Left cardiac atrium (tissue), 4 donors: ENCODE data around the gene CSMD2. TPM values are rescaled to one million over a fixed set of nuclear protein-coding genes. Genes with fewer than 3 reads are reported as not detected.

Experiments
- ATAC-seq, 2 donors: fragments of 200-7000 bp; cut with Tn5 transposase; one replicate each; pipeline ENCODE4 v1.9.1; 2020; ENCODE audit warnings: mild to moderate bottlenecking in 2 of 2, moderate library complexity in 2 of 2
- DNase-seq: peaks from one replicate; pipeline ENCODE4 v3.0.0-alpha.2; 2020
- intact Hi-C, 2 donors: fragments of 100-400 bp; cut with DNase I; formaldehyde crosslinking; loops; one replicate each; pipeline versions ENCODE4 v1.14.1 to v1.15.1; 2022 to 2023
- total RNA-seq, 2 donors: library from RNA; stranded (reverse); fragmentation: NEBNext Ultra II Directional; extraction: Animal tissue kit (Norgen Biotek cat#: 25700); gene quantifications; one replicate each; pipeline ENCODE4 v1.2.1, GENCODE V29; 2021
- donor health status: DM: no; HTN: yes; CAD: no.
- donor health status: DM: no; HTN: yes; CAD: no; lungs with severe emphysema.
- donor health status: DM: yes; HTN: yes; CAD: no.
- donor health status: Dilated cardiomyopathy.

Gene CSMD2
- total RNA-seq, 2 donors from 2014 or later = 0.29 to 0.58 TPM

DNA sequence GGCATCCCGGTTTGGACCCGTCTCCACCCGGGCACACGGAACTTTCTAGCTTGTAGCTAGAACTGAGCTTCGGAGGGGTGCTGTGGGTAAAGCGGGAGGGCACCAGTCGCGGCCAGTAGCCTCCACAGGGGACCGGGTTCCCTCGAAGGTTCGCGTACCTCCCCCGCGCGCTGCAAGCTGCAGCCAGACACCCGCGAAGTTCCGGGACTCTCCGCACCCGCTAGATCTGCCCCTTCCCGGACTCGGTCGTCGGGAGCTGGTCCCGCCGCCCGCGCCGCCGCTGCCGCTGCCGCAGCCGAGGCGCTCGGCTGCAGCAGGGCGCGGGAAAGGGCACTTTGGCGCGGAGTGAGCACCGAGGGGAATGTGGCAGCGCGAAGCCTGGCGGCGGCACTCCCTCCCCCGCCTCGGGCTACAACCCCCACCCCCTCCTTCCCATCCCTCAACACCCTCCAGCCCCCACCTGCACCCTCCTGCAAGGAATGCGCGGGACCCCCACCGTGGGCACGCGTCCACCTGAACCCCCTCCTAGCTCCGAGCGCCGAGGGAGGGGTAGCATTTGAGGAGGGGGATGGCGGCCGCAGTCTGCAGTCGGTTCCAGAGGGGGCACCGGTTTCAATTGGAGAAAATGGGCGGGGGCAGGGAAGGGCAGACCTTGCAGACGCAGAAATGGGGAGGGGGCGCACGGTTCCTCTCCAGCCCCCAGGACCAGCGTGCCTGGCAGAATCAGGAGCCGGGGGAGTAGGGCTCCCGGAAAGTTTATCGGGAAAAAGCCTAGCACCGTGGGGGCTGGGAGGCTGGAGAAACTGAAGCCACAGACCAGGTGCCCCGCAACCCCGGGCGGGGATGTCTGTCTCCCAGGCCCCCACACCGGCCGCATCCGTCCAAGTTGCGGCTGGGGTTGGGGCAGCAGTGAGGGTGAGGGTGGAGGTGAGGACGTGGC, 968 bp downstream of the CSMD2 start:
- intact Hi-C loops = no loop called here
- DNase-seq (no peak), ATAC-seq (peak; percentile 30 to 35)

DNA sequence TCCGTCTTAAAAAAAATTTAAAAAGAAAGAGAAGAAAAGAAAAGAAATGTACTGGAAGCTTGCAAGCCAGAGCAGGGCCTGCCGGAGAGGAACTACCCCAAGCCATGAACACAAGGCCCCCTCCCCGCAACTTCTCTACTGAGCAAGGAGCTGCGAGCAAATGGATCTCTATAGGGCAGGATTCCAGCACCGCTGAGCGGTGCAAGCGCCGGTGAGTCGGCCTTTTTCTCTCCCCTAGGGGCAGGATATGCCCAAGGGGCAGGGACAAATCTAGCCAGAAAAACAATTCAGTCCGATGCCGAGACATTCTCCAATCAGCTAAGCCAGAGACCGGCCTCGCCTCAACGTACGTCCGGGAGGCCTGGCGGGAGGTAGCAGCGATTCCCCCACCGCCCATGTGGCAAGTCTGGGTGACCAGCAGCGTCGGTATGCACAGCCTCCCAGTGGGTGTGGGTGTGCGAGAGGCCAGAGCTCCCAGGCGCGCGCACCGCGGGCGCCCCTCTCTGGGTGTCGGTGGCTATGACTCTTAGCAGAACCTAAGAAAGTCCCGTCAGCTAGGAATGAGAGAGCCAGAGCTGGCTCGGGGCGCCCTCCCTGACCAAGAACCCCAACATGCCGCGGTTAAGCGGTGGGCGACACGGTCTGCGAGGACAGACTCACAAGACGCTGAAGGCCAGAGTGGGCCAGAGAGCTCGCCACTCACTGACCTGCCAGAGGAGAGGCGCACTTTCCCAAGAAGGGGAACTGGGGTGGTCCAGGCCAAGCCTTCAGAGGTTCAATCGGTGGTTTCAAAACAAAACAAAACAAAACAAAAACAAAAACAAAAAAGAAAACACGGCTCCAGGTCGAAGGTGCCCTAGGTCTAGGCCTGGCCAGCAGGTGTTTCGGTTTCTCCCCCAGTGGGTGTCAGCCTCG, 1.9 kb downstream of the CSMD2 start:
- ATAC-seq (peak; percentile 91 to 96), DNase-seq (peak; percentile 83)
- intact Hi-C loops = no loop called here

DNA sequence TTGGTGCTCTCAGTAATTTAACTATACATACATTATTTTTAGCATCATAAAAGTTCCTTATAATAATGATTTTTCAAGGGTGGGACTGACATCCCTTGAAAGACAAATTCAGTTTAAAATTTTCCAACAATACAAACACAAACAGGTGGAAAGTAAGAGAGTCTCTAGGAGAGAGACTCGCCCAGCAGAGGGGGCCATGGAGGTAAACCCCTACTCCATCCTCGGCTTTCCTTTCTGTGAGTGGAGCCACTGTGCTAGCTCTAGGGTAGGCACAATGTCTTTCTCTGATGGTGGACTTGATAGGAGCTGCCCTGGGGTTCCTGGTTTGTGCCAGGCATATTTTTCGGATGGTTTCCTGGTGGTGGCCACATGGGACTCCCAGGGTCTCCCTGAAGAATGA, 8.3 kb downstream of the CSMD2 start:
- intact Hi-C loops = no loop called here
- DNase-seq (no peak), ATAC-seq (no peak)

DNA sequence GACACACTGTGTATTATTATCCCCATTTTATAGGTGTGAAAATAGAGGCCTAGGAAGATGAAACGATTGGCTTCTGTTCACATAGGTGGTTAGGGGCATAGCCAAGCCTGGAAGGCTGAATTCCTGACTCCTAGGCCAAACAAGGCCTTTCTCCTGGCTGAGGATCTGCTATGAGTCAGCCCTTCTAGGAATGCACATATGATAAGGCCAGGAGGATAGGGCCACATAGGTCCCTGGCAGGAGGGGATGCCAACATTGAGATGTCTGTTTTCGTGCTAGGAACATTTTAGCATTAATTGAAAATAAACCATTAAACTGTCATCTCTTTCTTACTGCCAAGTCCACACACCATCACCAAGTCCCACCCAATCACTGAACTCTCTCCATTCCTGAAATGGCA, 9.2 kb downstream of the CSMD2 start:
- DNase-seq (no peak), ATAC-seq (peak in 1 of 2 donors; percentile 48)
- intact Hi-C loops = no loop called here

DNA sequence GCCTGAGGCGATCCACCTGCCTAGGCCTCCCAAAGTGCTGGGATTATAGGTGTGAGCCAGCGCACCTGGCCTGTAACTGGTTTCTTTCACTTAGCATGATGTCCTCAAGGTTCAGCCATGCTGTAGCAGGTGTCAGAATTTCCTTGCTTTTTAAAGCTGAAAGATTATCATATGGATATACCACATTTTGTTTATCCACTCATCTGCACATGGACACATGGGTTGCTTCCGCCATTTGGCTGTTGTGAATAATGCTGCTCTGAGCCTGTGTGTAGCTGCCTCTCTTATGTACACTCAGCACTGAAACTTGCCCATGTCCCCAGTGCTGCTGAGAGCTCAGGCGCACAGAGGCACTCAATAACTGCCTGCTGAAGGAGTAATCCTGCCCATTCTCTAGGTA, 11.8 kb downstream of the CSMD2 start:
- ATAC-seq (no peak), DNase-seq (no peak)
- intact Hi-C loops = no loop called here

DNA sequence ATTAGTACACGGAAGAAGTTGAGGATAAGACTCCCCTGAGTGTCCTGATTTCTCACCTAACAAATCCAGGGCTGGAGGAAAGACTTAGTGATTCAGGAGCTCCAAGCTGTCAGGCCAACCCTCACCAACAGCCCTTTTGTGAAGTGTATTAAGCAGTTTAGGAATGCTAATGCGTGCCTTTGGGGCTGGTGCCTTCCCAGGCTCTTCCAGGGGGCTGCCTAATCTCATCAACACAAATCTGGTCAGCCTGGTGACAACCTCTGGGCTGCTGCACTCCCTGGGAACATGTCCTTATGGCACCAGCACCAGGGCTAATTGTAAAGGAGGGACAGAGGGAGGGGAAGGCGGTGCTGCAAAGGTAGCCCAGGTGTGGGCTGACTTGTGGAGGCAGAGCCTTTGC, 15.5 kb downstream of the CSMD2 start:
- DNase-seq = no peak
- intact Hi-C loops = no loop called here
- ATAC-seq = no peak

DNA sequence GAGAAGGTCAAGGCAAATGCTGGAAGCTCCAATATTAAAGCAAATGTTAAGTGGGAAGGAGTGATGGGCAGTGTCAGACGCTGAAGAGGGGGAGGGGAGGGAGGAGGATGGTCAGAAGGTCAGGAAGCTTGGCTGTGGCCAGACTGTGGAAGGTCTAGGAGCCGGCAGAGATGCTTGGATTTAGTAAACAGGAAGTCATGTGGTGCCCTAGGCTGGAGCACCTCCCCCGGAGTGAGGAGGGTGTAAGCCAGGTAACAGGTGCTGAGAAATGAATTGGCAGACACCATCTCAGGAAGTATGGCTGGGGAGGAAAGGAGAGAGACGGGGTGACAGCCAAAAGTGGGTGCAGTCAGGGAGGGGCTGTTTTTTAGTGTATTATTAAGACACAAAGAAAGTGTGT, 17.7 kb downstream of the CSMD2 start:
- no peak for DNase-seq
- intact Hi-C loops = no loop called here
- ATAC-seq = no peak

DNA sequence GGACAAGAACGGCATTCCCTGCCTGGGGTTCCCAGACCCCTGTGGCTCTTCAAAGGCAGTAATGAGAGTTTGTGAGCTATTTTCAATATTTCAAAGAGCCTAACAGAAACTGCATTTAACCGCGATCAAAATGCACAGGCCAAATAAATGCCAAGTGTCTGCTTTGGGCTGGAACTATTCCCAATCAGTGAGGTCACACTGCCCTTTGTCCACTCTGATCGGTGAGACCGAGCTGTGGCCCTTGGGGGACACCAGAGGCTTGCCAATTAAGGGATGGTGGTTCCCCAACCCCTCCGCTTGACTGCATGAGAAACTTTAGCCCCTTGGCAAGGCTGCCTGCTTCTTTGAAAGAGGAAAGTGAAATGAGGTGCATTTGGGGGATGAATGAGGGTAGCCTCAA, 20.3 kb downstream of the CSMD2 start:
- DNase-seq (no peak), ATAC-seq (no peak)
- intact Hi-C loops = no loop called here

DNA sequence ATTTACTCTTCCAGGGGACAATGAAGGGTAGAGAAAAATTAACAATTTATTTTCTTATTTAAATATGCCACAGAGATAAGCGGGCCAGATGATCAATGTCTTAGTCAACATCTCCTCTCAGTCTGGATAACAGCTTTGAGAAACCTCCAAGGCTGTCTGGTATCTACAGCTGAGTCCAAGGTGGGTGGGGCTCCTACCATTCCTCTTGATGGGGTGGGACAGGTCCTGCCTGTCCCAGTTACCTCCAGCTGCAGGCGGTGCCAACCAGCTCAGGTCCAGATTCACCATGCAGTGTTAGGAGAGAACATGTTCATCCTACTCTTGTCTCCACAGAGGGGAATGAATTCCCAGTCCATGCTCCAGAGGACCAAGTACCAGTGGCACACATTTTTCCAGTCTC, 21.1 kb downstream of the CSMD2 start:
- no peak for ATAC-seq
- DNase-seq = no peak
- intact Hi-C loops = no loop called here

DNA sequence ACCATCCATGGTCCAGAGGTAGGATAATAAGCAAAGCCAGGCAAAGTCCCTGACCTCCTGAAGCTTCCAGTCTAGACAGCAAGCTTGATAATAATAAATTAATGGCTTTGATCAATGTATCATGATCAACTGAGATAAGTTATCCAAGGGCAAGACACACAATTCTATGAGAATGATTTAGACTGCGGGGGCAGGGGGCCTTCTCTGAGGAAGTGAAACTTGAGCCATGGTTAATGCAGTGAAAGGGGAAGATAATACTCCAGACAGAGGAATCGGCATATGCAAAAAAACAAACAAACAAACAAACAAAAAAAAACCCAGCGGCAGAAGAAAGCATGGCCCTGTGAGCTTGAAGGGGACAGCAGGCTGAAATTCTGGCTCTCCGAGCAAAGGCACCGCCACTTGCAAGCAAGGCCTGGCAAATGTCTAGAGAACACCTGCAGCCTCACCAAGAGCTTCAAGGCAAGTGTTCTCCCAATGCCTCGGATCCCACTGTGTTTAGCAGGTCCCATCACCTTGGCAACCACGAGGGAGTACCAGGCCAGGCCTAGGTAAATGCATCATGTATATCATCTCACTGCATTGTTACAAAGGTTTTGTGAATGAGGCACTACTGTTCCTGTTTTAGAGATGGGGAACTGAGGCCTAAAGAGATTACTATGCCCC, 24.9 kb downstream of the CSMD2 start:
- DNase-seq = no peak
- no peak for ATAC-seq
- intact Hi-C loops = no loop called here

DNA sequence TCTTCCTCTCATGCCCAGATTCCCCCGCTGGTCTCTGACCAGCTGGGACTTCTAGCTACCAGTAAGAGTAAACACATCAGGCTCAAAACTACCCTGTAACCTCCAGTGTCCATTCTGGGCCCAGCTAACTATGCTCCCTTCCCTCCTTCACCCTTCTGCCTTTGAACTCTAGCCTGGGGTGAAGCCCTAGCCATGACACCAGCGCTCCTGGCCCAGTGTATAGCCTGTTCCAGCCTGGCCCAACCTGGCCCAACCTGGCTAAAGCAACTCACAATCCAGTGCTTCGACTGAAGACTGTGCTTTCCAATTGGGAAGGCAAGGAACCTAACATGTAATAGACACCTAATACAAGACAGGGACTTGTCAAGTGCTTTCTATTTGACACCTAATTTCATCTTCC, 27.6 kb downstream of the CSMD2 start:
- DNase-seq (no peak), ATAC-seq (no peak)
- intact Hi-C loops = no loop called here

DNA sequence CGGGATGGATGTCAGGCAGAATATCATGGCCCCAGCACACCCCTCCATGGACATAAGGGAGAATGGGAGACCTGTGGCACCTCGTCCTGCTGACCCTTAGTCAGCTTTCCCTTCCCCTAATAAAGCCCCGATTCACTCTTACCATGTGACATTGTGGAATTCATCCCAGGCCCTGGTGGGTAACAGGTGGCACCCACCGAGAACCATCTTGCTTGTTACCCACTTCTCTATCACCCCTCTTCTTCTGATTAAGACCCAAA, 32.9 kb downstream of the CSMD2 start:
- no peak for DNase-seq
- intact Hi-C loops = no loop called here
- ATAC-seq = no peak

DNA sequence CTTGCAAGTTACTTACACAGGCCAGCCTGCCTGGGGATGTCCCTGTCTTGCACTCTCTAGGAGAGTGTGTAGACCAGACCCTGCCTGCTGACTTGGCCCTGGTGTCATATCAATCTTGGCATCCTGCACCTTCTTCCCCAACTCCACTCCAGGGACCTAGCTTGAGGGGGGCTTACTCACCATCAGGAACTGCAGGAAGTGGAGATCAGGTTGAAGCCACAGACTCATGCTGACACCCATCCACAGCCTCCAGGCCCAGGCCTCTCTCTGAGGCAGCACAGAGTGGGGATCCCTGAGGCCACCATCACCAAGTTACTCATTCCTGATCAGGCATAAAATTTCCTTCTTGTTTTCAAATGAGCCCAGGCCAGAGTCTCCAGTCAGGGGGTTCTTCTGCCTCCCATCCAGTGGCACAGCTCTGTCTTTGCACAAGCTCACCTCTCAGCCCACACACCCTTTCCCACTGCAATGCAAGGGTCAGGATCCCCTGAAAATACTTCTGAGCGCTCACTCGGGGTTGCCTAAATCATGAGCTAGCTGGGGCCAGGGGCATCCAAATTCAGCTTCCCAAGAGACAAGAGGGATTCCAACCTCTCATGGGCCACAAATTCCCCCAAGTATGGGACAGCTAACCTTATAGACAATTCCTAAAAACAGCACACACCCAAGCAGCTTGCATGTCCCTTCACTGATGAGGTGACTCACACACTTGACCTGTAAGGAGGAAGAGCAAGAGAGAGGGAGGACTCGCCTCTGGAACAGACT, 33.5 kb downstream of the CSMD2 start:
- no peak for ATAC-seq
- no peak for DNase-seq
- intact Hi-C loops = no loop called here

DNA sequence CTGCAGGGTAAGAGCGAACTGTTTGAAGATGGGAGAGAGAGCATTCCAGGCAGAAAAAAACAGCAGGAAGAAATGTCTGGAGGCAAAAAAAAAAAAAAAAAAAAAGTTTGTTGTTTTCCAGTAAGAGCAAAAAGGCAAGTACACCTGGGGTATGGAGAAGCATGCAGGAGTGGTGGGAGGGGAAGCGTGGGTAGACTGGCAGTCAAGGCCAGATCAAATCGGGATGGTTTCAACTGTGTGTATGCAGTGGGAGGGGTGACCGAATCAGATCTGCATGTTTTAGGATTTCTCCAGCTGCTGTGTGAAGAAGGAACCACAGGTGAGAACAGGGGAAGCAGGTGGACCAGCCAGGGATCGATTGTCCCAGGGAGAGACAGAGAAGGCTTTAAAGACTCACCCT, 34.7 kb downstream of the CSMD2 start:
- ATAC-seq = no peak
- intact Hi-C loops = no loop called here
- no peak for DNase-seq

DNA sequence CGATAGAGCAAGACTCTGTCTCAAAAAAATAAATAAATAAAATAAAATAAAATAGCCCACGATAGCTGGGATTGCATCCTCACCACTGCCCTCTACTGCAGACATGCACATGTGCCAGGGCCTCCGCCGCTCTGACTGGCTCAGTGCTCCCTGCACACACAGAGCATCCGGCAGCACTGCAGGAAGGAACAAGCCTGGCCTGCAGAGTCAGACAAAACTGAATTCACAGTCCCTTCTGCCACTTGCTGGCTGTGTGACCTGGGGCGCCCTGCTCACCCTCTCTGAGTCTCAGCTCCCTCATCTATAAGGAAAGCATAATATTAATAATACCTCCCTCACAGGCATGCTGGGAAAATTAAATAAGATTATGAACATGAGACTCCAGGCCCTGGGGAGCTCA, 35.4 kb downstream of the CSMD2 start:
- intact Hi-C loops = no loop called here
- no peak for ATAC-seq
- DNase-seq = no peak

DNA sequence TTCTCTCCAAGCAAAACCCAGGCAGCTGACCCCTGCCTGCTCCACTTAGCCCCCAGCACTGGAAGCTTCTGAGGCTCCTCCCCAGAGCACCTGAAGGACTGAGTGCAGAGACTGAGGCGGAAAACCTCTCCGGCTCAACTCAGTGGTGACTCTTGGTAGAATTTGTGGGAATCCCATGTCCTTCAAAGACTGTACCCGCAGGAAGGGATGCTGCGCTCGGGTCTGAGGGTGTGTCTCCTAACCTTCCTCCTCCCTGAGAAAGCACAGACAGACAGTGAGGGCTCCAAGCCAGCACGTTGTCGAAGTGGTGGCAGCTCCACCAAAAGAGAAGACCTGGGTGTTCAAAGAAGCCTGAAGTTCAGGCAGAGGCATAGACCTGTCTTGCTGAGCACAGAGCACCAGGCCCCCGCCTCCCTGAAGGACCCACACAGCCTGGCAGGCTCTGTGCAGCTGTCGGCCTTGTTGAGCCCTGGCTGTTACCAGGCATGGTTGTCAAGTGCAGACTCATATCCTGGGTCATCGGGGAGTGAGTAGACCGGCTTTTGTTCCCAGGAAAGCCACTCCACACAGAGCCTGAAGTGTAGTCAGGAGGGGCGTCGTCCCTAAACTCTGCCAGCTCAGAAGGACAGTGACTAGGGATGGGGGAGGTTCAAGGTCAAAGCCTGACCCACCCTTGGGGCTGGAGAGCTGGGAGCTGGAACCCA, 36.7 kb downstream of the CSMD2 start:
- ATAC-seq = no peak
- DNase-seq = no peak
- intact Hi-C loops = no loop called here

DNA sequence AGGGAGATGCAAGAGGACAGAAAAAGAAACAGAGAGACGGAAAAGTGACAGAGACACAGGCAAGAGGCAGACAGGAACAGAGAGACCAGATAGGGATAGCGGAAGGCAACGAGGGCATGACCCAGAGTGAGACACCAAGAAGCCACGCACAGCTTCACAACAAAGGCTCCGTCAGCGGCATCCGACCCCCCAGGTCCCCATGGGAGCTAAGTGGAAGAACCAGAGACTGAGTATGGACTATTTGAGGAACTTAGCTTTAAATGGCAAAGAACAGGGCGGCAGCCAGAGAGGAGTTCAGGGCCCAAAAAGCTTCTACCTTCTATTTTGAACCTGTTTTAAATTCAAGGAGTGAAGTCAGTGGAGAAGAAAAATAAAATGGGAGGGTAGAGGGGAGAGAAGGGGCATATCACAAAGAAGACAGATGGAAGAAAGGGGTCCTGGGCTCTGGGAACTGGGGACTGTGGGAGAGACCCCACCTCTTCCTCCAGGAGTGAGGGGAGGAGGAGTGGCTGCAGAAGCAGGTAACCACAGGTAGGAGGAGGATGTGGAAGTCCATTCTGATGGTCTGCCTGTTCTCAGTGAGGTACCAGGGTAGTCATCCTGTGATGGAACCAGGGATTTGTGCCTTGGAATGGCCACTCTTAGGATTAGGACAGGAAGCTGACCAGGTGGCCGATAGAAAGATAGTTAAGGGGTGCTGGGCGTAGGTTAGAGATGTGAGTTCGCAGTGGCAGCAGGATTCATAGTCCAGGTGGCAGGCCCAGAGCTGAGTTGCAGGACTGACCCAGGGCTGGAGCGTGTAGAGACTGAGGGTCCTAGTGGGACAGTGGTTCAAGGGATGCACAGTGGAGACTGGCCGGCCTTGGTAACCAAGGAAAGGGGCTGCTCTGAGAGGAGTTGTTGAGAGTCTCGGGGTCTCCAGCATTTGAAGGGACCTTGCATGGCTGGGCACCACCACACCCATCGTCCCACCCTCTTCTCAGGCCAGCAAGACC, 37.7 kb downstream of the CSMD2 start:
- DNase-seq = no peak
- no peak for ATAC-seq
- intact Hi-C loops = no loop called here

DNA sequence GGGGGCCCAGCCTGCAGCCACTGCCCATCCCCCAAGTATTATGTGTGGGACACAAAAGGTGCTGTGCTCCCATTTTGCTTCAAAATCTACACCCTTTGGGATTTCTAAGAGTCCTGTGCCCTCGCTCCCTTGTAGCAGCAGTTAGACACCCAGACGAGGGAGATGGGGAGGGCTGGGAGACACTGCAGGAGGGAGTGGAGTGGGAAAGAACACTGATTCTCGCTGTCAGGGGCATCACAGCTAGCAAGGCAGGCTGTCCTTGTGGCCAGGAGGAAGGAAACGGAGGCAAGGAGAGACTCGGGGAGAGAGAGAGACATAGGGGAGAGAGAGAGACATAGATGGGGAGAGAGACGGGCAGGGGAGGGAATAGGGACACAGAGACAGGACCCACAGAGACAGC, 38.5 kb downstream of the CSMD2 start:
- DNase-seq (no peak), ATAC-seq (no peak)
- intact Hi-C loops = no loop called here
